Neural progenitor cell (in vitro differentiated cells): Measurements from ENCODE around the gene MYOZ1. TPM values are rescaled to one million over a fixed set of nuclear protein-coding genes. Genes with fewer than 3 reads are reported as not detected.
A peak's percentile ranks its signal among the peaks of the same experiment; 100 is the strongest.

ENCODE experiments used
- DNase-seq: peaks from one replicate; pipeline ENCODE4 v3.0.0-alpha.2; 2016; ENCODE audit warnings: low spot score
- H2AFZ ChIP-seq: fragments of 200-600 bp; sonication (generic); replicated peaks from 2 replicates; pipeline ENCODE4 v1.6.1; 2016; ENCODE audit warnings: antibody characterized with exemption
- H3F3A ChIP-seq: fragments of 200-600 bp; sonication (generic); 2 replicates; pipeline ENCODE4 v1.6.1; 2016; ENCODE audit warnings: antibody characterized with exemption, low read depth
- H3K27ac ChIP-seq: fragments of 200-600 bp; sonication (generic); 2 replicates; pipeline ENCODE4 v1.5.1; 2016; ENCODE audit warnings: mild to moderate bottlenecking
- H3K27me3 ChIP-seq: fragments of 200-600 bp; sonication (generic); 2 replicates; pipeline ENCODE4 v1.6.1; 2016; ENCODE audit warnings: mild to moderate bottlenecking, moderate library complexity
- H3K36me3 ChIP-seq: fragments of 200-600 bp; sonication (generic); 2 replicates; pipeline ENCODE4 v1.5.1; 2016
- H3K4me1 ChIP-seq: fragments of 200-600 bp; sonication (generic); 2 replicates; pipeline ENCODE4 v1.6.1; 2016; ENCODE audit warnings: mixed run types
- H3K4me2 ChIP-seq: fragments of 200-600 bp; sonication (generic); 2 replicates; pipeline ENCODE4 v1.6.1; 2016
- H3K4me3 ChIP-seq: fragments of 200-600 bp; sonication (generic); 2 replicates; pipeline ENCODE4 v1.5.1; 2016
- H3K79me2 ChIP-seq: fragments of 200-600 bp; sonication (generic); 2 replicates; pipeline ENCODE4 v1.6.1; 2016; ENCODE audit warnings: low read depth
- H3K9ac ChIP-seq: fragments of 200-600 bp; sonication (generic); 2 replicates; pipeline ENCODE4 v1.6.1; 2016
- H3K9me3 ChIP-seq: fragments of 200-600 bp; sonication (generic); 2 replicates; pipeline ENCODE4 v1.5.1; 2016; ENCODE audit warnings: low read depth
- H4K20me1 ChIP-seq: fragments of 200-600 bp; sonication (generic); 2 replicates; pipeline ENCODE4 v1.6.1; 2016; ENCODE audit warnings: low read depth
- H3K27ac Mint-ChIP-seq: 3 replicates; pipeline ENCODE4 v1.8.0; 2021; ENCODE audit warnings: mixed read lengths
- H3K27me3 Mint-ChIP-seq: 2 replicates; pipeline ENCODE4 v1.8.0; 2022; ENCODE audit warnings: low read depth, mild to moderate bottlenecking, inconsistent platforms, moderate library complexity, mixed read lengths; ENCODE audit not compliant: insufficient read depth
- H3K36me3 Mint-ChIP-seq: 3 replicates; pipeline ENCODE4 v1.8.0; 2021; ENCODE audit warnings: mixed read lengths
- H3K4me1 Mint-ChIP-seq: 3 replicates; pipeline ENCODE4 v1.8.0; 2021; ENCODE audit warnings: mixed read lengths
- H3K4me3 Mint-ChIP-seq: 3 replicates; pipeline ENCODE4 v1.8.0; 2021; ENCODE audit warnings: mild to moderate bottlenecking, moderate library complexity, mixed read lengths
- H3K9me3 Mint-ChIP-seq: 3 replicates; pipeline ENCODE4 v1.8.0; 2020; ENCODE audit warnings: mixed read lengths
- CTCF ChIP-seq: fragments of 200-600 bp; sonication (generic); IDR thresholded peaks from 2 replicates; pipeline ENCODE4 v1.5.1; 2017; ENCODE audit warnings: antibody characterized with exemption, mild to moderate bottlenecking
- EZH2 ChIP-seq: fragments of 200-600 bp; sonication (generic); IDR thresholded peaks from 2 replicates; pipeline ENCODE4 v1.6.1; 2017; ENCODE audit warnings: antibody characterized with exemption, mild to moderate bottlenecking, moderate library complexity
- EZH2phosphoT487 ChIP-seq: fragments of 200-600 bp; sonication (generic); IDR thresholded peaks from 2 replicates; pipeline ENCODE4 v1.6.1; 2017; ENCODE audit warnings: antibody characterized with exemption
- total RNA-seq: library from RNA; depleted of rRNA; stranded (reverse); fragments of >200 nt; gene quantifications from 2 replicates; pipeline ENCODE4 v1.2.3, GENCODE V29; 2015; ENCODE audit warnings: low replicate concordance

MYOZ1 gene
- total RNA-seq, 1 donor from 2014 or later: 1.2 TPM

DNA sequence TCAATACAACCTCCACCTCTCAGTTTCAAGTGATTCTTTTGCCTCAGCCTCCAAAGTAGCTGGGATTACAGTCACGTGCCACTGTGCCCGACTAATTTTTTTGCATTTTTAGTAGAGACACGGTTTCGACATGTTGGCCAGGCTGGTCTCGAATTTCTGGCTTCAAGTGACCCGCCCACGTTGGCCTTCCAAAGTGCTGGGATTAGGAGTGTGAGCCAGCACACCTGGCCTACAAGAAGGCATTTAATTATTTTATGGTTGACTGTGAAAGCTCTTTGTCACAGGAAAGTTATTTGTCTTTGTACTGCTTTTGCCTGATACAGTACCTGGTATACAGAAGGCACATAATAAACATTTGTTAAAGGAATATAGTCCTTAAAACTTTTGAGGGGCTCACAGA lies 12.9 kb downstream of the MYOZ1 start:
- Histone ChIP-seq H3K27me3 (no peaks in the 10 kb centered on the region), H4K20me1 (no peaks in the 10 kb centered on the region), H3K9me3 (no peaks in the 10 kb centered on the region), H3K9ac (no peak overlapping the region), H3K4me1 (peaks cover 11% of the 10 kb centered on the region), H3K27ac (no peak overlapping the region), H2AFZ (no peak overlapping the region), H3K4me2 (no peak overlapping the region), H3F3A (peaks cover 20% of the 10 kb centered on the region), H3K4me3 (no peak overlapping the region), H3K79me2 (peaks cover 32% of the 10 kb centered on the region), H3K36me3 (no peaks in the 10 kb centered on the region)
- Mint-ChIP-seq H3K4me3 (peak overlapping the region; percentile 18), H3K36me3 (peaks cover 2% of the 10 kb centered on the region), H3K27ac (no peak overlapping the region), H3K27me3 (peaks cover 4% of the 10 kb centered on the region), H3K9me3 (no peaks in the 10 kb centered on the region), H3K4me1 (peaks cover 24% of the 10 kb centered on the region)
- TF ChIP-seq EZH2phosphoT487: no peak
- TF ChIP-seq CTCF: no peak
- no peak for TF ChIP-seq EZH2
- no peak for DNase-seq

- no peaks in the 10 kb centered on the region for H4K20me1 ChIP-seq
- H3K36me3 ChIP-seq: no peaks in the 10 kb centered on the region
- Mint-ChIP-seq H3K4me1 (peaks cover 24% of the 10 kb centered on the region), H3K36me3 (peaks cover 2% of the 10 kb centered on the region), H3K4me3 (peak overlapping the region; percentile 99), H3K27me3 (peaks cover 4% of the 10 kb centered on the region), H3K9me3 (no peaks in the 10 kb centered on the region), H3K27ac (no peak overlapping the region)
- no peak for TF ChIP-seq EZH2phosphoT487
- TF ChIP-seq EZH2: no peak
- TF ChIP-seq CTCF: no peak
- H3K79me2 ChIP-seq: peaks cover 43% of the 10 kb centered on the region
- peaks cover 20% of the 10 kb centered on the region for H3F3A ChIP-seq
- H3K27ac ChIP-seq: no peak overlapping the region
- peak overlapping the region; percentile 83 for H3K4me2 ChIP-seq
- no peak overlapping the region for H2AFZ ChIP-seq
- H3K9ac ChIP-seq: no peak overlapping the region
- peaks cover 11% of the 10 kb centered on the region for H3K4me1 ChIP-seq
- DNase-seq: no peak
- peak overlapping the region; percentile 90 for H3K4me3 ChIP-seq
- H3K27me3 ChIP-seq: no peaks in the 10 kb centered on the region
- no peaks in the 10 kb centered on the region for H3K9me3 ChIP-seq
These were observed 14.0 kb downstream of the MYOZ1 start for GRCh38 chr10:73627300-73627699.

DNA sequence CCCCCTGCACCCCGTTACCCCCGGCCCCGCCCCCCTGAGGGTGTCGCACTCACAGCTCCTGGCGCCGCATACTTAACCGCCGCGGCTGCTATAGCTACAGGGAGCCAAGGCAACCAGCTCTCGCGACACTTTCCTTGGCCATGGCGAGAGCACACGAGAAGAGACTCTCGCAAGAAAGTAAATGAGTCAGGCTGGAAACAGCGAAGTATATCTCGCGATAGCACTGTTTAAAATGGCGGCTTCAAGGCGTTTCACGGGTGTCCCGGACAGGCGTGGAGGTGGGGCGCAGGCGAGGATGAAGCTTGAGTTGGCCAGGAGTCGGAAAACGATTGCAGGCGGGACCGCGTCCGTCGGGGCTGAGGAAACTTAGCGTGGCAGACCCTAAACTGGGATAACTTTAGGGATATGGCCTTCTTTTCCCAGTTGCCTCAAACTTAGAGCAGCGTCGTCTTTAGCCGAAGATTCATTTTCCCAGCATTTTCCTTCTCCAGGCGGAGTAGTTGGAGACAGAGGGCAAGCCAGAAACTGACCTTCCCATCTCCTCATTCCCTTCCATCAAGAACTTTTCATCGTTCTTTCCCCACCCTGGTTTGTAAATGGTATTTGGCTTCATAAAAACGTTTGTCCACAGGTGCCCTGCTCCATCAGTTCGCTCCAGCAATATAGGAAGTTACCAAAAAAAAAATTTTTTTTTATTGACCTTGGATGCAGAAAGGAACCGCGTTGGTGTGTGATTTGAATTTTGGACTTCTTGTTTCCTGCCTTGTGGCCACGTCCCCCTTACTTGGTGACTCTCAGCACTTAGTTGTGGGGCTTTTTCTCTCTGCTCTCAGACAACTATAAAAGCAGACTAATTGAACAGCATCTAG lies 15.2 kb downstream of the MYOZ1 start:
- no peaks in the 10 kb centered on the region for H4K20me1 ChIP-seq
- Mint-ChIP-seq H3K27ac (peak overlapping the region; percentile 100), H3K4me3 (peak overlapping the region; percentile 99), H3K9me3 (no peaks in the 10 kb centered on the region), H3K4me1 (peaks cover 24% of the 10 kb centered on the region), H3K27me3 (peaks cover 4% of the 10 kb centered on the region), H3K36me3 (peaks cover 6% of the 10 kb centered on the region)
- peak overlapping the region; percentile 85 for H3K27ac ChIP-seq
- no peaks in the 10 kb centered on the region for H3K27me3 ChIP-seq
- H3F3A ChIP-seq: peaks cover 20% of the 10 kb centered on the region
- peak overlapping the region; percentile 90 for H3K4me3 ChIP-seq
- peak overlapping the region; percentile 96 for H2AFZ ChIP-seq
- peak overlapping the region; percentile 83 for H3K4me2 ChIP-seq
- peak; percentile 99 for DNase-seq
- H3K36me3 ChIP-seq: no peaks in the 10 kb centered on the region
- H3K9me3 ChIP-seq: no peaks in the 10 kb centered on the region
- H3K79me2 ChIP-seq: peaks cover 55% of the 10 kb centered on the region
- TF ChIP-seq EZH2phosphoT487 (no peak), CTCF (no peak), EZH2 (no peak)
- peak overlapping the region; percentile 98 for H3K9ac ChIP-seq
- peaks cover 11% of the 10 kb centered on the region for H3K4me1 ChIP-seq
